Astrocyte (in vitro differentiated cells and primary cell): ENCODE measurements around the gene CD63. TPM values are rescaled to one million over a fixed set of nuclear protein-coding genes. Genes with fewer than 3 reads are reported as not detected.

ENCODE experiments used
- DNase-seq: peaks from one replicate; pipeline ENCODE4 v3.0.0-alpha.2; 2010; ENCODE audit warnings: low read depth
- FAIRE-seq: peaks from 2 replicates; lab custom pipeline; 2011; peaks lifted over from hg19 to GRCh38; lab: Jason Lieb, UNC
- H2AFZ ChIP-seq: 2 replicates; pipeline ENCODE4 v1.6.0; 2012; ENCODE audit warnings: low read depth, low read length, inconsistent platforms
- H3K27ac ChIP-seq: 2 replicates; pipeline ENCODE4 v1.5.1; 2011; ENCODE audit warnings: low read depth, low read length, inconsistent platforms
- H3K27me3 ChIP-seq: 2 replicates; pipeline ENCODE4 v1.6.0; 2011; ENCODE audit warnings: low read length, inconsistent platforms; ENCODE audit not compliant: insufficient read depth
- H3K36me3 ChIP-seq: 2 replicates; pipeline ENCODE4 v1.5.1; 2011; ENCODE audit warnings: low read length, inconsistent platforms; ENCODE audit not compliant: insufficient read depth
- H3K4me1 ChIP-seq: 2 replicates; pipeline ENCODE4 v1.5.1; 2011; ENCODE audit warnings: low read length, inconsistent platforms; ENCODE audit not compliant: insufficient read depth
- H3K4me2 ChIP-seq: 2 replicates; pipeline ENCODE4 v1.6.0; 2012; ENCODE audit warnings: low read length, inconsistent platforms
- H3K4me3 ChIP-seq: 2 replicates; pipeline ENCODE4 v1.5.1; 2011; ENCODE audit warnings: low read depth, mild to moderate bottlenecking, low read length, inconsistent platforms; ENCODE audit not compliant: insufficient read depth
- H3K79me2 ChIP-seq: 2 replicates; pipeline ENCODE4 v1.6.0; 2012; ENCODE audit warnings: mild to moderate bottlenecking, low read length, inconsistent platforms; ENCODE audit not compliant: insufficient read depth
- H3K9ac ChIP-seq: 2 replicates; pipeline ENCODE4 v1.6.0; 2012; ENCODE audit warnings: mild to moderate bottlenecking, low read length, inconsistent platforms
- H3K9me3 ChIP-seq: 2 replicates; pipeline ENCODE4 v1.5.1; 2012; ENCODE audit warnings: low read depth, mild to moderate bottlenecking, low read length, inconsistent platforms; ENCODE audit not compliant: insufficient read depth
- H4K20me1 ChIP-seq: 2 replicates; pipeline ENCODE4 v1.6.0; 2012; ENCODE audit warnings: low read length, inconsistent platforms; ENCODE audit not compliant: insufficient read depth
- H3K27ac Mint-ChIP-seq: one replicate; pipeline ENCODE4 v1.8.0; 2021; ENCODE audit warnings: mild to moderate bottlenecking, mixed read lengths; ENCODE audit not compliant: unreplicated experiment
- H3K27me3 Mint-ChIP-seq: one replicate; pipeline ENCODE4 v1.8.0; 2021; ENCODE audit warnings: low read depth, mixed read lengths; ENCODE audit not compliant: unreplicated experiment
- H3K36me3 Mint-ChIP-seq: one replicate; pipeline ENCODE4 v1.8.0; 2021; ENCODE audit warnings: low read depth, mixed read lengths; ENCODE audit not compliant: unreplicated experiment
- H3K4me1 Mint-ChIP-seq: one replicate; pipeline ENCODE4 v1.8.0; 2021; ENCODE audit warnings: low read depth, mixed read lengths; ENCODE audit not compliant: unreplicated experiment
- H3K4me3 Mint-ChIP-seq: one replicate; pipeline ENCODE4 v1.8.0; 2021; ENCODE audit warnings: mild to moderate bottlenecking, moderate library complexity, mixed read lengths; ENCODE audit not compliant: unreplicated experiment
- H3K9me3 Mint-ChIP-seq: one replicate; pipeline ENCODE4 v1.8.0; 2021; ENCODE audit warnings: mild to moderate bottlenecking, mixed read lengths; ENCODE audit not compliant: unreplicated experiment
- EZH2 ChIP-seq: IDR thresholded peaks from 2 replicates; pipeline ENCODE4 v1.6.1; 2012; ENCODE audit warnings: mild to moderate bottlenecking, low read length, inconsistent platforms; ENCODE audit not compliant: insufficient read depth
- total RNA-seq: library from RNA; stranded (reverse); gene quantifications from 2 replicates; pipeline ENCODE4 v1.2.1, GENCODE V29; 2021
- TF ChIP-seq, protein P1 (sequence below): IDR thresholded peaks from 2 replicates; pipeline ENCODE4 v1.5.1; 2011; ENCODE audit warnings: low read depth, mild to moderate bottlenecking, inconsistent platforms, low read length, moderate library complexity; ENCODE audit not compliant: insufficient read depth

CD63 gene
- total RNA-seq, 1 donor from 2014 or later = 1,014 TPM

DNA sequence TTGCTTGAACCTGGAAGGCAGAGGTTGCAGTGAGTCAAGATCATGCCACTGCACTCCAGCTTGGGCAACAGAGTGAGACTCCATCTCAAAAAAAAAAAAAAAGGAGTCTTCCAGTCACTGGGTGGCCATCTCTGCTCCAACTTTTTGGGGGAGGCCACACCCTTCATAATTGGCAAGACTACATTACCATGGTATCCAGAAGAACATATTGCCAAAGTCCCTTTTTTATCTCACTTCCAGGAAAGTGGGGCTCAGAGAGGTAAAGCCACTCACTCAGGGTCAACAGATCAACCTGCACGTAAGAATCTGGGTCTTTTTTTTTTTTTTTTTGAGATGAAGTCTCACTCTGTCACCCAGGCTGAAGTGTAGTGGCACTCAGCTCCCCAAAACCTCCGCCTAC is 5.0 kb upstream of the CD63 start:
- Mint-ChIP-seq H3K9me3 (no peaks in the 10 kb centered on the region), H3K27ac (no peak overlapping the region), H3K4me1 (peaks cover 20% of the 10 kb centered on the region), H3K36me3 (no peaks in the 10 kb centered on the region), H3K4me3 (no peak overlapping the region), H3K27me3 (no peaks in the 10 kb centered on the region)
- H3K4me2 ChIP-seq = no peak overlapping the region
- no peak overlapping the region for H2AFZ ChIP-seq
- TF ChIP-seq, protein P1, sequence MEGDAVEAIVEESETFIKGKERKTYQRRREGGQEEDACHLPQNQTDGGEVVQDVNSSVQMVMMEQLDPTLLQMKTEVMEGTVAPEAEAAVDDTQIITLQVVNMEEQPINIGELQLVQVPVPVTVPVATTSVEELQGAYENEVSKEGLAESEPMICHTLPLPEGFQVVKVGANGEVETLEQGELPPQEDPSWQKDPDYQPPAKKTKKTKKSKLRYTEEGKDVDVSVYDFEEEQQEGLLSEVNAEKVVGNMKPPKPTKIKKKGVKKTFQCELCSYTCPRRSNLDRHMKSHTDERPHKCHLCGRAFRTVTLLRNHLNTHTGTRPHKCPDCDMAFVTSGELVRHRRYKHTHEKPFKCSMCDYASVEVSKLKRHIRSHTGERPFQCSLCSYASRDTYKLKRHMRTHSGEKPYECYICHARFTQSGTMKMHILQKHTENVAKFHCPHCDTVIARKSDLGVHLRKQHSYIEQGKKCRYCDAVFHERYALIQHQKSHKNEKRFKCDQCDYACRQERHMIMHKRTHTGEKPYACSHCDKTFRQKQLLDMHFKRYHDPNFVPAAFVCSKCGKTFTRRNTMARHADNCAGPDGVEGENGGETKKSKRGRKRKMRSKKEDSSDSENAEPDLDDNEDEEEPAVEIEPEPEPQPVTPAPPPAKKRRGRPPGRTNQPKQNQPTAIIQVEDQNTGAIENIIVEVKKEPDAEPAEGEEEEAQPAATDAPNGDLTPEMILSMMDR = no peak
- peaks cover 15% of the 10 kb centered on the region for H3K79me2 ChIP-seq
- H3K4me1 ChIP-seq = peaks cover 22% of the 10 kb centered on the region
- H3K27me3 ChIP-seq = no peaks in the 10 kb centered on the region
- H3K9me3 ChIP-seq = no peaks in the 10 kb centered on the region
- H3K27ac ChIP-seq = no peak overlapping the region
- no peak for DNase-seq
- no peak overlapping the region for H3K9ac ChIP-seq
- no peak overlapping the region for H3K4me3 ChIP-seq
- no peaks in the 10 kb centered on the region for H3K36me3 ChIP-seq
- no peak for FAIRE-seq
- H4K20me1 ChIP-seq = peaks cover 6% of the 10 kb centered on the region

DNA sequence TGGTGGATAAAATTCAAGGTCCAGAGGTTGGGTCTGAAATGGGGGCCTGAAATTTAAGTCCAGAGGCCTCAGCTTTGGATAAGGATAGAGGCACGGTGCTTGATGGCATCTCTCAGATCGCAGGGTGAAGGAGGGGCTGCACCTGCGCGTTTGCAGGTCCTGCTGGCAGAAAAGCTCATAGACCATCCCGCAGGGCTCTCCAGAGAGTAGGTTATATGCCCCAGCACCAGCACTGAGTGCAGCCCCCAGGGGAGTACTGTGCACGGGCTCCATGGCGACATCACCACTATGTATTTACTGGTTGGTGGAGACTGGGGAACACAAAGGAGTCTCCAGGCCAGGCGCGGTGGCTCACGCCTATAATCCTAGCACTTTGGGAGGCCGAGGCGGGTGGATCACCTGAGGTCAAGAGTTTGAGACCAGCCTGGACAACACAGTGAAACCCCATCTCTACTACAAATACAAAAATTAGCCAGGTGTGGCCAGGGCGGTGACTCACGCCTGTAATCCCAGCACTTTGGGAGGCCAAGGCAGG is 4.3 kb upstream of the CD63 start:
- DNase-seq (no peak), FAIRE-seq (no peak)
- H3K4me3 Mint-ChIP-seq = no peak overlapping the region
- no peak overlapping the region for H3K27ac Mint-ChIP-seq
- Histone ChIP-seq H3K4me1 (peaks cover 18% of the 10 kb centered on the region), H3K9me3 (no peaks in the 10 kb centered on the region), H3K27ac (no peak overlapping the region), H3K79me2 (peaks cover 23% of the 10 kb centered on the region), H2AFZ (no peak overlapping the region), H3K9ac (no peak overlapping the region), H4K20me1 (peaks cover 8% of the 10 kb centered on the region), H3K36me3 (no peaks in the 10 kb centered on the region), H3K27me3 (no peaks in the 10 kb centered on the region), H3K4me3 (no peak overlapping the region), H3K4me2 (no peak overlapping the region)
- TF ChIP-seq EZH2 = no peak
- TF ChIP-seq, protein P1 = no peak
- no peaks in the 10 kb centered on the region for H3K9me3 Mint-ChIP-seq
- no peaks in the 10 kb centered on the region for H3K36me3 Mint-ChIP-seq
- peaks cover 17% of the 10 kb centered on the region for H3K4me1 Mint-ChIP-seq
- no peaks in the 10 kb centered on the region for H3K27me3 Mint-ChIP-seq

DNA sequence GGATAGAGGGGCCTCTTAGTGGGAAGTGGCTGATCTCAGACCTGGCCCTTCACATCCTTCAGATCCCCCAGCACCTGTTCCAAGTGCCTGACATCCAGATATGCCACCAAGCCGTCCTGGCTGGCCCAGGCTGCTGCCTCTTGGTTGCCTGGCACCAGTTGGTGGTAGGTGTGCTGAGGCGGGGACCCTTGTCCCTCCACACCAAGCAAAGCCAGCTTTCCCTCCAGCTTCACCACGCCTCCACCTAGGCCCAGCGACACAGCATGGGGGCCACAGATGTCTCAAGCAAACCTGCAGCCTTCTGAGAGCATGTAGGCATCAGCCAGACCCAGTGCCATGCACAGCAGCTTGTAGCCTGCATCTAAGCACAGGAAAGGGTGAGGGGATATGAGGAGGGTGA is 3.5 kb upstream of the CD63 start:
- no peaks in the 10 kb centered on the region for H3K9me3 ChIP-seq
- H4K20me1 ChIP-seq = peaks cover 16% of the 10 kb centered on the region
- Mint-ChIP-seq H3K27me3 (no peaks in the 10 kb centered on the region), H3K4me1 (peaks cover 14% of the 10 kb centered on the region), H3K27ac (no peak overlapping the region), H3K9me3 (no peaks in the 10 kb centered on the region), H3K36me3 (peaks cover 3% of the 10 kb centered on the region), H3K4me3 (no peak overlapping the region)
- H3K27me3 ChIP-seq = no peaks in the 10 kb centered on the region
- H3K4me1 ChIP-seq = peaks cover 12% of the 10 kb centered on the region
- no peaks in the 10 kb centered on the region for H3K36me3 ChIP-seq
- TF ChIP-seq, protein P1 = no peak
- TF ChIP-seq EZH2 = no peak
- peaks cover 31% of the 10 kb centered on the region for H3K79me2 ChIP-seq
- no peak overlapping the region for H3K4me3 ChIP-seq
- H3K9ac ChIP-seq = no peak overlapping the region
- FAIRE-seq (no peak), DNase-seq (no peak)
- H2AFZ ChIP-seq = no peak overlapping the region
- no peak overlapping the region for H3K4me2 ChIP-seq
- H3K27ac ChIP-seq = no peak overlapping the region
